ENCODE results near the gene RALGAPB. TPM values are rescaled to one million over a fixed set of nuclear protein-coding genes. Genes with fewer than 3 reads are reported as not detected.

RALGAPB gene
- total RNA-seq, 1 experiment from 2014 or later: 24.0 TPM

DNA sequence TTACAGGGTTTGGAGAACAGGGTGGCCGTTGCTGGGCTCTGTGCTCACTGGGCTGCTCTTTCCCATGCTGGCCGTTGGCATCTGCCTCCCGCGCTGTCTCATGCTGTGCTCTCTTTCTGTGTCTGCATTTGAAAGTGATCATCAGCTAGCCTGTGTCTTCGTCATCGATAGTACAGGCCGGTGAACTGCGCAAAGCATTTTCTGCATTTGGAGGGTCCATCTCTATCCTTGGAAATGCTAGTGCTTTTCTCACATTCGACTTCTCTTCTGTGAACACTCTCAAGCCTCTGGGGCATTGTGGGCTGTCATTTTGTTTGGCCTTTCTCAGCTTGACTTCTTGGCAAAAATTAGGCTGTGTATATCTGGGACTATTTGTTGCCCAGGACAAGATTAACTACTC, 30.7 kb upstream of the RALGAPB start:
- ChIA-PET POLR2A (interaction anchor here (1.6 kb wide), 1 partner anchor 31 kb away, joined by 3 read pairs; the partner anchor contains the start of gene RALGAPB), RAD21 (ENCODE audit: low non-redundant PET in 1 of 2, low total read pairs in 2 of 2, uncharacterized antibody in 2 of 2, unreplicated experiment in 2 of 2) (no interaction called here), CTCF (no interaction called here)
- Histone ChIP-seq H3K79me2 (ENCODE audit: insufficient read depth, low read length) (no peaks in the 10 kb centered on the region; the same call in 1 of the 2 replicates), H4K20me1 (ENCODE audit: insufficient read depth) (no peaks in the 10 kb centered on the region), H3K9me3 (ENCODE audit: control insufficient read depth in 1 of 2, insufficient read depth in 1 of 2, low read depth in 1 of 2, low read length in 2 of 2) (no peaks in the 10 kb centered on the region), H3K4me1 (ENCODE audit: control insufficient read depth in 1 of 2, insufficient read depth in 2 of 2, low read length in 2 of 2) (peaks cover 0 to 5% of the 10 kb centered on the region in 2 experiments; a peak in 1 of 4 replicates), H3K9me2 (ENCODE audit: insufficient read depth) (no peaks in the 10 kb centered on the region), H3K9ac (ENCODE audit: low read length) (no peak overlapping the region), H3K4me2 (ENCODE audit: low read length) (no peak overlapping the region), H3K36me3 (ENCODE audit: control insufficient read depth in 1 of 2, insufficient read depth in 2 of 2, low read length in 2 of 2) (no peaks in the 10 kb centered on the region), H2AFZ (ENCODE audit: low read depth, low read length, poor library complexity, severe bottlenecking) (no peak overlapping the region), H3K27me3 (ENCODE audit: insufficient read depth, low read length) (0 out of 2 replicates have a peak, but pooled peaks cover 3% of the 10 kb centered on the region), H3K27ac (ENCODE audit: low read depth, low read length) (no peak overlapping the region), H3K4me3 (replicated peaks in 1 of 2; ENCODE audit: low read depth in 1 of 2, low read length in 2 of 2) (no peak overlapping the region)
- ATAC-seq: no peak
- TF ChIP-seq JUND (IDR thresholded peaks at IDR 0.05) (no peak), EZH2phosphoT487 (IDR thresholded peaks at IDR 0.05; ENCODE audit: borderline replicate concordance) (no peak), YY1 (IDR thresholded peaks at IDR 0.05; ENCODE audit: extremely low read depth, insufficient replicate concordance, low read depth, low read length) (no peak)
- no TSS peak for BruUV-seq (replicated peaks)
- intact Hi-C loops (cut with micrococcal nuclease): no loop called here
- no peak for DNase-seq (ENCODE audit: low read depth, low spot score)

DNA sequence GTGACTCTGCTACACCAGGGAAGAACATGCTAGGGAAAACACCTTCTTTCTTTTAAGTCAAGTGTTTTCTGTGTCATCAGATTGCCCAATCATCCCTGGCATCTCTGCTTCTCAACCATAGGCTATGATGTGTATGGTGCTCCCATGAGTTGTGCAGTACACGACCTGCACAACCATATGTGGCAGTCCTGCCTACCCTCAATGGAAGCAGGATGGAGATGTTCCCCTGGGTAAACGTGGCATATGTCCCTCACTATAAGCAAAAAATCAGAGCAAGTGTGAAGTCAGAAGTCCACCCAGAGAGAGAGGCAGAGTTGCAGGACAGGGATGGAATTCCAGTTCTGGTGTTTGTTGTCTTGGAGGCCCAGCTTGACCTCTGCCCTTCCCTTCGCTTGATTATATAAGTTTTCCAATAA, 27.3 kb upstream of the RALGAPB start:
- no peak overlapping the region for H3K27ac ChIP-seq (ENCODE audit: low read depth, low read length)
- ATAC-seq (no peak), DNase-seq (ENCODE audit: low read depth, low spot score) (no peak)
- H3K9ac ChIP-seq (ENCODE audit: low read length): no peak overlapping the region
- no TSS peak for BruUV-seq (replicated peaks)
- CTCF ChIA-PET: interaction anchor here (1.3 kb wide), 1 partner anchor 27 kb away, joined by 14 read pairs; the partner anchor contains the start of gene RALGAPB
- POLR2A ChIA-PET: interaction anchor here (3.7 kb wide), 1 partner anchor 11 kb away, joined by 27 read pairs; the partner anchor contains the start of gene SNHG17
- no peak overlapping the region for H2AFZ ChIP-seq (ENCODE audit: low read depth, low read length, poor library complexity, severe bottlenecking)
- no peaks in the 10 kb centered on the region for H3K9me3 ChIP-seq (ENCODE audit: control insufficient read depth in 1 of 2, insufficient read depth in 1 of 2, low read depth in 1 of 2, low read length in 2 of 2)
- no peaks in the 10 kb centered on the region for H3K9me2 ChIP-seq (ENCODE audit: insufficient read depth)
- no peaks in the 10 kb centered on the region for H4K20me1 ChIP-seq (ENCODE audit: insufficient read depth)
- peaks cover 7% of the 10 kb centered on the region for H3K79me2 ChIP-seq (ENCODE audit: insufficient read depth, low read length)
- no peak overlapping the region for H3K4me3 ChIP-seq (replicated peaks in 1 of 2; ENCODE audit: low read depth in 1 of 2, low read length in 2 of 2)
- no peak overlapping the region for H3K4me2 ChIP-seq (ENCODE audit: low read length)
- intact Hi-C loops (cut with micrococcal nuclease): no loop called here
- H3K27me3 ChIP-seq (ENCODE audit: insufficient read depth, low read length): no peaks in the 10 kb centered on the region
- TF ChIP-seq YY1 (IDR thresholded peaks at IDR 0.05; ENCODE audit: extremely low read depth, insufficient replicate concordance, low read depth, low read length): no peak
- TF ChIP-seq CTCF (IDR thresholded peaks at IDR 0.05 in 2 of 3, conservative IDR thresholded peaks at IDR 0.05 in 1 of 3; ENCODE audit: borderline replicate concordance in 1 of 3, insufficient read depth in 1 of 3, low read depth in 2 of 3, low read length in 2 of 3): no peak
- H3K4me1 ChIP-seq (ENCODE audit: control insufficient read depth in 1 of 2, insufficient read depth in 2 of 2, low read length in 2 of 2): peaks cover 5 to 26% of the 10 kb centered on the region in 2 experiments; a peak in 3 of 4 replicates
- RAD21 ChIA-PET (ENCODE audit: low non-redundant PET in 1 of 2, low total read pairs in 2 of 2, uncharacterized antibody in 2 of 2, unreplicated experiment in 2 of 2): no interaction called here
- H3K36me3 ChIP-seq (ENCODE audit: control insufficient read depth in 1 of 2, insufficient read depth in 2 of 2, low read length in 2 of 2): peaks cover 0 to 3% of the 10 kb centered on the region in 2 experiments; a peak in 1 of 4 replicates

Data from HCT116 (cell line).